Measurements from ENCODE around the gene MRPL10.
A peak's percentile ranks its signal among the peaks of the same experiment; 100 is the strongest.

Gene MRPL10

GRCh38 chr17:47813512-47814031, 17.8 kb downstream of the MRPL10 start:
- DNase-seq (ENCODE audit: low spot score) = no peak

GRCh38 chr17:47813077-47813476, 18.3 kb downstream of the MRPL10 start:
- DNase-seq (ENCODE audit: low spot score) = no peak

GRCh38 chr17:47812146-47812920, 19.0 kb downstream of the MRPL10 start:
- DNase-seq (ENCODE audit: low spot score) = no peak

GRCh38 chr17:47811709-47812108, 19.6 kb downstream of the MRPL10 start:
- DNase-seq (ENCODE audit: low spot score) = no peak

GRCh38 chr17:47810901-47811635, 20.3 kb downstream of the MRPL10 start:
- no peak for DNase-seq (ENCODE audit: low spot score)

GRCh38 chr17:47810200-47810821, 21.0 kb downstream of the MRPL10 start:
- DNase-seq (ENCODE audit: low spot score) = no peak

GRCh38 chr17:47808830-47809480, 22.4 kb downstream of the MRPL10 start:
- DNase-seq (ENCODE audit: low spot score) = no peak

- DNase-seq (ENCODE audit: low spot score) = no peak
Observed at GRCh38 chr17:47808036-47808829, 23.1 kb downstream of the MRPL10 start.

- DNase-seq (ENCODE audit: low spot score) = no peak
Observed at GRCh38 chr17:47807421-47807820, 23.9 kb downstream of the MRPL10 start.

- no peak for DNase-seq (ENCODE audit: low spot score)
Observed at GRCh38 chr17:47806913-47807255, 24.5 kb downstream of the MRPL10 start.

- DNase-seq (ENCODE audit: low spot score) = no peak
Observed at GRCh38 chr17:47806026-47806912, 25.1 kb downstream of the MRPL10 start.

- no peak for DNase-seq (ENCODE audit: low spot score)
Observed at GRCh38 chr17:47804461-47804860, 26.9 kb downstream of the MRPL10 start.

- DNase-seq (ENCODE audit: low spot score) = no peak
Observed at GRCh38 chr17:47803751-47804150, 27.6 kb downstream of the MRPL10 start.

- DNase-seq (ENCODE audit: low spot score) = no peak
Observed at GRCh38 chr17:47803201-47803600, 28.1 kb downstream of the MRPL10 start.

GRCh38 chr17:47802341-47803022, 28.9 kb downstream of the MRPL10 start:
- DNase-seq (ENCODE audit: low spot score) = peak; percentile 76

- no peak for DNase-seq (ENCODE audit: low spot score)
Observed at GRCh38 chr17:47801906-47802305, 29.4 kb downstream of the MRPL10 start.

- no peak for DNase-seq (ENCODE audit: low spot score)
Observed at GRCh38 chr17:47801176-47801765, 30.1 kb downstream of the MRPL10 start.

- no peak for DNase-seq (ENCODE audit: low spot score)
Observed at GRCh38 chr17:47800686-47801085, 30.7 kb downstream of the MRPL10 start.

GRCh38 chr17:47797797-47798196, 33.5 kb downstream of the MRPL10 start:
- DNase-seq (ENCODE audit: low spot score) = no peak
